GM23338 (cell line): ENCODE data around the gene ARPC5. TPM values are rescaled to one million over a fixed set of nuclear protein-coding genes. Genes with fewer than 3 reads are reported as not detected.

Experiments
- ATAC-seq: fragments of 200-7000 bp; cut with Tn5 transposase; 3 replicates; pipeline ENCODE4 v1.9.1; 2020
- DNase-seq: peaks from one replicate; pipeline ENCODE4 v3.0.0-alpha.2; 2015; ENCODE audit warnings: low spot score
- H2AFZ ChIP-seq: fragments of 200-600 bp; sonication (generic); 2 replicates; pipeline ENCODE4 v1.8.0; 2016; ENCODE audit warnings: antibody characterized with exemption, mild to moderate bottlenecking, moderate library complexity
- H3F3A ChIP-seq: fragments of 200-600 bp; sonication (generic); replicated peaks from 2 replicates; pipeline ENCODE4 v1.8.0; 2017; ENCODE audit warnings: antibody characterized with exemption, mixed run types, low read depth
- H3K27ac ChIP-seq: fragments of 200-600 bp; sonication (generic); 2 replicates; pipeline ENCODE4 v1.6.1; 2016; ENCODE audit warnings: low read depth
- H3K27me3 ChIP-seq: fragments of 200-600 bp; sonication (generic); 2 replicates; pipeline ENCODE4 v1.8.0; 2016; ENCODE audit warnings: mild to moderate bottlenecking, mixed run types, moderate library complexity; ENCODE audit not compliant: insufficient read depth
- H3K36me3 ChIP-seq: fragments of 200-600 bp; sonication (generic); 2 replicates; pipeline ENCODE4 v1.8.0; 2016; ENCODE audit warnings: mild to moderate bottlenecking; ENCODE audit not compliant: insufficient read depth
- H3K4me1 ChIP-seq: fragments of 200-600 bp; sonication (generic); 2 replicates; pipeline ENCODE4 v1.8.0; 2016; ENCODE audit warnings: mild to moderate bottlenecking, moderate library complexity; ENCODE audit not compliant: insufficient read depth
- H3K4me2 ChIP-seq: fragments of 200-600 bp; sonication (generic); 2 replicates; pipeline ENCODE4 v1.7.1; 2017; ENCODE audit warnings: mixed run types
- H3K4me3 ChIP-seq: fragments of 200-600 bp; sonication (generic); 2 replicates; pipeline ENCODE4 v1.6.1; 2016; ENCODE audit warnings: mixed run types
- H3K79me2 ChIP-seq: fragments of 200-600 bp; sonication (generic); replicated peaks from 2 replicates; pipeline ENCODE4 v1.8.0; 2017; ENCODE audit warnings: mild to moderate bottlenecking; ENCODE audit not compliant: insufficient read depth
- H3K9me2 ChIP-seq: fragments of 200-600 bp; sonication (generic); 2 replicates; pipeline ENCODE4 v1.8.0; 2017; ENCODE audit not compliant: insufficient read depth
- H4K20me1 ChIP-seq: fragments of 200-600 bp; sonication (generic); replicated peaks from 2 replicates; pipeline ENCODE4 v1.8.0; 2017; ENCODE audit warnings: mild to moderate bottlenecking; ENCODE audit not compliant: insufficient read depth
- H3K27ac Mint-ChIP-seq: 2 replicates; pipeline ENCODE4 v1.8.0; 2020; ENCODE audit warnings: inconsistent platforms, mild to moderate bottlenecking, moderate library complexity, mixed read lengths
- H3K27me3 Mint-ChIP-seq: 3 replicates; pipeline ENCODE4 v1.8.0; 2022; ENCODE audit warnings: low read depth, mild to moderate bottlenecking, moderate library complexity, mixed read lengths, inconsistent platforms; ENCODE audit not compliant: insufficient read depth, poor library complexity
- H3K36me3 Mint-ChIP-seq: 3 replicates; pipeline ENCODE4 v1.8.0; 2021; ENCODE audit warnings: low read depth, mild to moderate bottlenecking, inconsistent platforms, moderate library complexity, mixed read lengths
- H3K4me1 Mint-ChIP-seq: 3 replicates; pipeline ENCODE4 v1.8.0; 2020; ENCODE audit warnings: mild to moderate bottlenecking, inconsistent platforms, mixed read lengths
- H3K4me3 Mint-ChIP-seq: 3 replicates; pipeline ENCODE4 v1.8.0; 2021; ENCODE audit warnings: moderate library complexity, mild to moderate bottlenecking, inconsistent platforms, mixed read lengths
- H3K9me3 Mint-ChIP-seq: 3 replicates; pipeline ENCODE4 v1.8.0; 2020; ENCODE audit warnings: moderate library complexity, mild to moderate bottlenecking, inconsistent platforms, mixed read lengths
- CREB1 ChIP-seq: fragments of 250-450 bp; sonication (Bioruptor Pico); IDR thresholded peaks from 2 replicates; pipeline ENCODE4 v1.5.0; 2020; ENCODE audit warnings: low read depth, mild to moderate bottlenecking, moderate library complexity
- EZH2 ChIP-seq: fragments of 200-600 bp; sonication (generic); IDR thresholded peaks from one replicate; pipeline ENCODE4 v1.8.0; 2017; ENCODE audit warnings: antibody characterized with exemption, mild to moderate bottlenecking, low read depth; ENCODE audit not compliant: unreplicated experiment
- EZH2phosphoT487 ChIP-seq: fragments of 200-600 bp; sonication (generic); IDR thresholded peaks from one replicate; pipeline ENCODE4 v1.8.1; 2018; ENCODE audit warnings: antibody characterized with exemption; ENCODE audit not compliant: unreplicated experiment
- JUNB ChIP-seq: IDR thresholded peaks from one replicate; pipeline ENCODE4 v1.6.1; 2016; ENCODE audit warnings: antibody characterized with exemption; ENCODE audit not compliant: unreplicated experiment
- STAT1 ChIP-seq: IDR thresholded peaks from one replicate; pipeline ENCODE4 v1.6.1; 2016; ENCODE audit warnings: antibody characterized with exemption; ENCODE audit not compliant: unreplicated experiment
- ZNF114 ChIP-seq: fragments of 250-450 bp; sonication (Bioruptor Pico); IDR thresholded peaks from 2 replicates; pipeline ENCODE4 v1.5.0; 2020; ENCODE audit warnings: mild to moderate bottlenecking, moderate library complexity
- ZNF331 ChIP-seq: fragments of 250-450 bp; sonication (Bioruptor Pico); IDR thresholded peaks from 2 replicates; pipeline ENCODE4 v1.5.0; 2020; ENCODE audit warnings: low read depth, mild to moderate bottlenecking, moderate library complexity
- polyA plus RNA-seq: library from polyadenylated mRNA; unstranded; fragments of >200 nt; fragmentation: Nextera tagmentation; extraction: Ambion mirVana; gene quantifications from 2 replicates; pipeline ENCODE4 v1.2.1, GENCODE V29; 2016
- total RNA-seq: library from RNA; depleted of rRNA; stranded (reverse); fragments of >200 nt; shearing (Covaris generic); gene quantifications from 2 replicates; pipeline ENCODE4 v1.2.3, GENCODE V29; 2014
- TF ChIP-seq, protein P1 (sequence below), 2 experiments: fragments of 200-600 bp in 1 of 2; sonication (generic) in 1 of 2; conservative IDR thresholded peaks; 2 replicates each; pipeline versions ENCODE4 v1.5.1 to v1.6.1; 2016 to 2017; ENCODE audit warnings: antibody characterized with exemption in 2 of 2, low read depth in 2 of 2, mild to moderate bottlenecking in 2 of 2, moderate library complexity in 1 of 2
- TF ChIP-seq, protein P2 (sequence below): IDR thresholded peaks from one replicate; pipeline ENCODE4 v1.6.1; 2018; ENCODE audit warnings: antibody characterized with exemption; ENCODE audit not compliant: unreplicated experiment
- TF ChIP-seq, protein P3 (sequence below): IDR thresholded peaks from 2 replicates; pipeline ENCODE4 v1.6.1; 2016; ENCODE audit warnings: antibody characterized with exemption

ARPC5 gene
- total and polyA plus RNA-seq, 2 experiments from 2014 or later = 75.4 to 98.9 TPM

DNA sequence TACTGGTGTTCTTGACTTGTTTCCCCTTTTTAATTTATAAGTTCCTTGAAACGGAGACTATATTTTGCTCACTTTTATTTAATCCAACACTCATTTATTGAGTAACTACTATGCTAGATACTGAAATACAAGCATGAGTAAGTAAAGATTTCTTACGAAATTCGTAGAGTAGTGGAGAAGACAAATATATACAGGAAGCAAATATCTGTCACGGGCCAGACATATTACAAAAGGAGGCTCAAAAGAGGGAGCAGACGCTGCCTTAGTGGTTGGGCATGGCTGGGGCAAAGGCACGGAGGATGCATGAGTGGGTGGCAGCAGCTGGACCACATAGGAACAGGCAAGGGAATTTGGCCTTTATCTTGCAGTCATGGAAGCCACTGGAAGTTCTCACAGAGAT, 52.1 kb downstream of the ARPC5 start:
- Histone ChIP-seq H3K27ac (no peak overlapping the region), H3K4me3 (no peak overlapping the region), H2AFZ (no peak overlapping the region), H3K79me2 (no peaks in the 10 kb centered on the region), H3K27me3 (no peaks in the 10 kb centered on the region), H3K9me2 (no peaks in the 10 kb centered on the region), H3K4me1 (peaks cover 8% of the 10 kb centered on the region), H3F3A (no peaks in the 10 kb centered on the region), H4K20me1 (no peaks in the 10 kb centered on the region), H3K36me3 (no peaks in the 10 kb centered on the region), H3K4me2 (no peak overlapping the region)
- peaks cover 15% of the 10 kb centered on the region for H3K27me3 Mint-ChIP-seq
- no peak for TF ChIP-seq EZH2
- TF ChIP-seq, protein P1, sequence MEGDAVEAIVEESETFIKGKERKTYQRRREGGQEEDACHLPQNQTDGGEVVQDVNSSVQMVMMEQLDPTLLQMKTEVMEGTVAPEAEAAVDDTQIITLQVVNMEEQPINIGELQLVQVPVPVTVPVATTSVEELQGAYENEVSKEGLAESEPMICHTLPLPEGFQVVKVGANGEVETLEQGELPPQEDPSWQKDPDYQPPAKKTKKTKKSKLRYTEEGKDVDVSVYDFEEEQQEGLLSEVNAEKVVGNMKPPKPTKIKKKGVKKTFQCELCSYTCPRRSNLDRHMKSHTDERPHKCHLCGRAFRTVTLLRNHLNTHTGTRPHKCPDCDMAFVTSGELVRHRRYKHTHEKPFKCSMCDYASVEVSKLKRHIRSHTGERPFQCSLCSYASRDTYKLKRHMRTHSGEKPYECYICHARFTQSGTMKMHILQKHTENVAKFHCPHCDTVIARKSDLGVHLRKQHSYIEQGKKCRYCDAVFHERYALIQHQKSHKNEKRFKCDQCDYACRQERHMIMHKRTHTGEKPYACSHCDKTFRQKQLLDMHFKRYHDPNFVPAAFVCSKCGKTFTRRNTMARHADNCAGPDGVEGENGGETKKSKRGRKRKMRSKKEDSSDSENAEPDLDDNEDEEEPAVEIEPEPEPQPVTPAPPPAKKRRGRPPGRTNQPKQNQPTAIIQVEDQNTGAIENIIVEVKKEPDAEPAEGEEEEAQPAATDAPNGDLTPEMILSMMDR (conservative IDR thresholded peaks at IDR 0.05; ENCODE audit: low read depth in 2 of 2) = no peak
- TF ChIP-seq ZNF331 (CRISPR knock-in tag) = no peak
- no peak overlapping the region for H3K27ac Mint-ChIP-seq
- ATAC-seq = no peak
- H3K36me3 Mint-ChIP-seq = no peaks in the 10 kb centered on the region
- no peak for DNase-seq
- no peaks in the 10 kb centered on the region for H3K9me3 Mint-ChIP-seq
- H3K4me1 Mint-ChIP-seq = peaks cover 6% of the 10 kb centered on the region
- no peak overlapping the region for H3K4me3 Mint-ChIP-seq

DNA sequence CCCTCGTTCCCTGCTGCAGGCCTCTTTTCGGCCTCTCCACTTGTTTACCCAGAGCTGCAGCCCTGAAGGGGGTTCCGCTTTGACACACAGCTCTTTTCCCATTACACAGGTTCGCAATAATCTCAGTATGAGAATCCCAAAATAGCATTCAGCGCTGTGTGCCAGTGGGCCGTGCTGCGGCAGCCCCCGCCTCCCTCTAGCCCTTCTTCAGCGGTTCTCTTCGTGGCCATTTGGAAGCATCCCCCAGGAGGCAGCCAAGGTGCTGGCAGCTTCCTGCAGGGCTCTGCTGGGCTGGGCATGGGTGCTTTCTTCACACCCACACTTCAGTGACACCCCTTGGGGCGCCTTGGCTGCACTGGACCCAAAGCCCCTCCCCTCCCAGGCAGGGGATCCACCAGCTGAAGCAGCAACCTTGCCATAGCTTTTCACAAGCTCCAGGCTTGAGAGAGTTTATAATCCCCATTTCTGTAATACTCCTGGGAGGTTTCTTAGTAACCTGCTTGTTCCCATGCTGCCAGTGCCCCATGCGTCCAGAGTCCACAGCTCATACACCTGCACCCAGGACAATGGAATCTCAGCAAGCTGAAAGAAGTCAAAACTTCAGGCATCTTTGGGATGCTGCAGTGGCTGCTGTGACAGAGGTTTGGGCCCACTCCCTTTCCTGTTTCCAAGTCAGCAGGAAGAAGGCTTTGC, 53.4 kb downstream of the ARPC5 start:
- Histone ChIP-seq H3K4me2 (no peak overlapping the region), H4K20me1 (no peaks in the 10 kb centered on the region), H3K36me3 (no peaks in the 10 kb centered on the region), H3K9me2 (no peaks in the 10 kb centered on the region), H3K79me2 (no peaks in the 10 kb centered on the region), H3K27ac (no peak overlapping the region), H3F3A (no peaks in the 10 kb centered on the region), H2AFZ (peak overlapping the region; percentile 83), H3K4me3 (no peak overlapping the region), H3K27me3 (no peaks in the 10 kb centered on the region), H3K4me1 (peaks cover 7% of the 10 kb centered on the region)
- no peak overlapping the region for H3K27ac Mint-ChIP-seq
- peaks cover 15% of the 10 kb centered on the region for H3K27me3 Mint-ChIP-seq
- DNase-seq (no peak), ATAC-seq (no peak)
- H3K4me1 Mint-ChIP-seq = peaks cover 6% of the 10 kb centered on the region
- no peak overlapping the region for H3K4me3 Mint-ChIP-seq
- no peaks in the 10 kb centered on the region for H3K36me3 Mint-ChIP-seq
- H3K9me3 Mint-ChIP-seq = no peaks in the 10 kb centered on the region
- TF ChIP-seq CREB1 = no peak
- no peak for TF ChIP-seq STAT1
- TF ChIP-seq, protein P1 (conservative IDR thresholded peaks at IDR 0.05; ENCODE audit: low read depth in 2 of 2) = no peak
- no peak for TF ChIP-seq ZNF114 (CRISPR knock-in tag)
- no peak for TF ChIP-seq EZH2phosphoT487
- no peak for TF ChIP-seq JUNB
- TF ChIP-seq, protein P2, sequence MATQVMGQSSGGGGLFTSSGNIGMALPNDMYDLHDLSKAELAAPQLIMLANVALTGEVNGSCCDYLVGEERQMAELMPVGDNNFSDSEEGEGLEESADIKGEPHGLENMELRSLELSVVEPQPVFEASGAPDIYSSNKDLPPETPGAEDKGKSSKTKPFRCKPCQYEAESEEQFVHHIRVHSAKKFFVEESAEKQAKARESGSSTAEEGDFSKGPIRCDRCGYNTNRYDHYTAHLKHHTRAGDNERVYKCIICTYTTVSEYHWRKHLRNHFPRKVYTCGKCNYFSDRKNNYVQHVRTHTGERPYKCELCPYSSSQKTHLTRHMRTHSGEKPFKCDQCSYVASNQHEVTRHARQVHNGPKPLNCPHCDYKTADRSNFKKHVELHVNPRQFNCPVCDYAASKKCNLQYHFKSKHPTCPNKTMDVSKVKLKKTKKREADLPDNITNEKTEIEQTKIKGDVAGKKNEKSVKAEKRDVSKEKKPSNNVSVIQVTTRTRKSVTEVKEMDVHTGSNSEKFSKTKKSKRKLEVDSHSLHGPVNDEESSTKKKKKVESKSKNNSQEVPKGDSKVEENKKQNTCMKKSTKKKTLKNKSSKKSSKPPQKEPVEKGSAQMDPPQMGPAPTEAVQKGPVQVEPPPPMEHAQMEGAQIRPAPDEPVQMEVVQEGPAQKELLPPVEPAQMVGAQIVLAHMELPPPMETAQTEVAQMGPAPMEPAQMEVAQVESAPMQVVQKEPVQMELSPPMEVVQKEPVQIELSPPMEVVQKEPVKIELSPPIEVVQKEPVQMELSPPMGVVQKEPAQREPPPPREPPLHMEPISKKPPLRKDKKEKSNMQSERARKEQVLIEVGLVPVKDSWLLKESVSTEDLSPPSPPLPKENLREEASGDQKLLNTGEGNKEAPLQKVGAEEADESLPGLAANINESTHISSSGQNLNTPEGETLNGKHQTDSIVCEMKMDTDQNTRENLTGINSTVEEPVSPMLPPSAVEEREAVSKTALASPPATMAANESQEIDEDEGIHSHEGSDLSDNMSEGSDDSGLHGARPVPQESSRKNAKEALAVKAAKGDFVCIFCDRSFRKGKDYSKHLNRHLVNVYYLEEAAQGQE = no peak
- TF ChIP-seq, protein P3, sequence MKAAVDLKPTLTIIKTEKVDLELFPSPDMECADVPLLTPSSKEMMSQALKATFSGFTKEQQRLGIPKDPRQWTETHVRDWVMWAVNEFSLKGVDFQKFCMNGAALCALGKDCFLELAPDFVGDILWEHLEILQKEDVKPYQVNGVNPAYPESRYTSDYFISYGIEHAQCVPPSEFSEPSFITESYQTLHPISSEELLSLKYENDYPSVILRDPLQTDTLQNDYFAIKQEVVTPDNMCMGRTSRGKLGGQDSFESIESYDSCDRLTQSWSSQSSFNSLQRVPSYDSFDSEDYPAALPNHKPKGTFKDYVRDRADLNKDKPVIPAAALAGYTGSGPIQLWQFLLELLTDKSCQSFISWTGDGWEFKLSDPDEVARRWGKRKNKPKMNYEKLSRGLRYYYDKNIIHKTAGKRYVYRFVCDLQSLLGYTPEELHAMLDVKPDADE = no peak
